GM21526 (cell line): Measurements from ENCODE around the gene SH3BP5L.
A peak's percentile ranks its signal among the peaks of the same experiment; 100 is the strongest.
"Not testable (repeated sequence)": the region's sequence is repeated elsewhere in the genome, so short reads cannot be mapped to it uniquely, and the experiment has no call there.

ENCODE experiments used
- ATAC-seq: cut with Tn5 transposase; IDR thresholded peaks from one replicate; pipeline ENCODE4 v1.9.1; 2021; ENCODE audit warnings: moderate library complexity; ENCODE audit not compliant: unreplicated experiment, low FRiP score

Gene SH3BP5L

GRCh38 chr1:248812736-248813425, 12.8 kb downstream of the SH3BP5L start:
- no peak for ATAC-seq

GRCh38 chr1:248811514-248812490, 13.9 kb downstream of the SH3BP5L start:
- ATAC-seq = no peak

GRCh38 chr1:248810727-248811513, 14.8 kb downstream of the SH3BP5L start:
- ATAC-seq = no peak

GRCh38 chr1:248810000-248810726, 15.6 kb downstream of the SH3BP5L start:
- no peak for ATAC-seq

- no peak for ATAC-seq
These were observed 16.8 kb downstream of the SH3BP5L start for GRCh38 chr1:248808876-248809275.

- peak; percentile 55 for ATAC-seq
These were observed 18.5 kb downstream of the SH3BP5L start for GRCh38 chr1:248807067-248807737.

- ATAC-seq = no peak
These were observed 19.8 kb downstream of the SH3BP5L start for GRCh38 chr1:248805876-248806275.

GRCh38 chr1:248804771-248805681, 20.7 kb downstream of the SH3BP5L start:
- ATAC-seq = peak; percentile 92

- ATAC-seq = not testable (repeated sequence)
These were observed 22.2 kb downstream of the SH3BP5L start for GRCh38 chr1:248803501-248803900.

- no peak for ATAC-seq
These were observed 23.3 kb downstream of the SH3BP5L start for GRCh38 chr1:248802454-248802853.

- ATAC-seq = no peak
These were observed 25.3 kb downstream of the SH3BP5L start for GRCh38 chr1:248800459-248800858.

GRCh38 chr1:248798791-248799190, 26.9 kb downstream of the SH3BP5L start:
- ATAC-seq = no peak

- ATAC-seq = not testable (repeated sequence)
These were observed 31.1 kb downstream of the SH3BP5L start for GRCh38 chr1:248794663-248795062.

- peak; percentile 80 for ATAC-seq
These were observed 32.1 kb downstream of the SH3BP5L start for GRCh38 chr1:248793592-248793991.

- peak; percentile 39 for ATAC-seq
These were observed 33.4 kb downstream of the SH3BP5L start for GRCh38 chr1:248792342-248792741.

GRCh38 chr1:248791010-248791409, 34.7 kb downstream of the SH3BP5L start:
- no peak for ATAC-seq

- ATAC-seq = no peak
These were observed 35.3 kb downstream of the SH3BP5L start for GRCh38 chr1:248790456-248790855.

- not testable (repeated sequence) for ATAC-seq
These were observed 36.4 kb downstream of the SH3BP5L start for GRCh38 chr1:248789337-248789736.
